HepG2 (cell line): ENCODE data around the gene CATSPER2. TPM values are rescaled to one million over a fixed set of nuclear protein-coding genes. Genes with fewer than 3 reads are reported as not detected.
A peak's percentile ranks its signal among the peaks of the same experiment; 100 is the strongest.
"Not testable (repeated sequence)": the region's sequence is repeated elsewhere in the genome, so short reads cannot be mapped to it uniquely, and the experiment has no call there.

Experiments used
- ATAC-seq: fragments of 200-7000 bp; cut with Tn5 transposase; 3 replicates; pipeline ENCODE4 v1.9.1; 2020; ENCODE audit warnings: mild to moderate bottlenecking, moderate library complexity
- BruUV-seq: library from RNA; stranded (reverse); fragments of 400-500 nt; replicated peaks from 2 replicates; lab custom pipeline; 2021; lab: Mats Ljungman, UMichigan
- CTCF ChIA-PET: fragments of 300-600 bp; formaldehyde crosslinking; extraction: SDS; loops from one replicate; lab custom pipeline; 2021; ENCODE audit warnings: low total read pairs, inconsistent platforms, low intra/inter-chr PET ratio; lab: Yijun Ruan, JAX
- POLR2A ChIA-PET: fragments of 350-600 bp; sonication (Branson Sonifier 250); formaldehyde crosslinking; loops from one replicate; lab custom pipeline; 2020; ENCODE audit warnings: antibody characterized with exemption, inconsistent platforms; lab: Yijun Ruan, JAX
- DNase-seq: peaks from one replicate; pipeline ENCODE4 v3.0.0-alpha.2; 2015; ENCODE audit warnings: low spot score
- FAIRE-seq: peaks from 3 replicates; lab custom pipeline; 2011; peaks lifted over from hg19 to GRCh38; lab: Jason Lieb, UNC
- H2AFZ ChIP-seq: one replicate; pipeline ENCODE4 v1.6.1; 2011; ENCODE audit warnings: low read length, inconsistent platforms
- H3K27ac ChIP-seq: fragments of 300-600 bp; 3 replicates; pipeline ENCODE4 v1.8.0; 2011; ENCODE audit warnings: mixed run types, mild to moderate bottlenecking, mixed read lengths, low read length, inconsistent platforms; ENCODE audit not compliant: insufficient read depth; ENCODE audit errors: extremely low read length
- H3K27me3 ChIP-seq, 2 experiments: fragments of 200-600 bp in 1 of 2; 2 replicates in 1 of 2; 3 replicates in 1 of 2; pipeline versions ENCODE4 v1.6.0 to v1.8.0; 2011; ENCODE audit warnings: low read length in 2 of 2, mild to moderate bottlenecking in 2 of 2, moderate library complexity in 2 of 2, inconsistent platforms in 1 of 2; ENCODE audit not compliant: insufficient read depth in 2 of 2, control insufficient read depth in 1 of 2
- H3K36me3 ChIP-seq, 2 experiments: fragments of 200-600 bp in 1 of 2; replicated peaks in 1 of 2; 2 replicates in 1 of 2; 3 replicates in 1 of 2; pipeline versions ENCODE4 v1.5.1 to v1.8.0; 2011; ENCODE audit warnings: low read length in 2 of 2, inconsistent platforms in 1 of 2; ENCODE audit not compliant: insufficient read depth in 2 of 2, control insufficient read depth in 1 of 2
- H3K4me1 ChIP-seq: 2 replicates; pipeline ENCODE4 v1.5.1; 2012; ENCODE audit warnings: low read length, inconsistent platforms; ENCODE audit not compliant: insufficient read depth
- H3K4me2 ChIP-seq: 2 replicates; pipeline ENCODE4 v1.6.0; 2011; ENCODE audit warnings: low read depth, low read length, inconsistent platforms
- H3K4me3 ChIP-seq, 3 experiments: fragments of 200-600 bp in 1 of 3; sonication (generic), shearing (Covaris generic) in 1 of 3; replicated peaks in 1 of 3; 2 replicates each; pipeline ENCODE4 v1.5.1; 2011 to 2016; ENCODE audit warnings: low read length in 3 of 3, inconsistent platforms in 2 of 3, low read depth in 2 of 3, mild to moderate bottlenecking in 2 of 3, control low read depth in 1 of 3, mixed read lengths in 1 of 3; ENCODE audit not compliant: insufficient read depth in 1 of 3
- H3K79me2 ChIP-seq: one replicate; pipeline ENCODE4 v1.6.1; 2011; ENCODE audit warnings: low read length, inconsistent platforms; ENCODE audit not compliant: insufficient read depth
- H3K9ac ChIP-seq: 2 replicates; pipeline ENCODE4 v1.6.0; 2011; ENCODE audit warnings: mild to moderate bottlenecking, low read depth, low read length, inconsistent platforms; ENCODE audit not compliant: insufficient read depth
- H3K9me3 ChIP-seq: 2 replicates; pipeline ENCODE4 v1.5.1; 2012; ENCODE audit warnings: mild to moderate bottlenecking, low read length
- H4K20me1 ChIP-seq: 2 replicates; pipeline ENCODE4 v1.6.0; 2011; ENCODE audit warnings: inconsistent platforms, mild to moderate bottlenecking, low read length, moderate library complexity; ENCODE audit not compliant: insufficient read depth
- WGBS: methylation state at CpG from one replicate; pipeline ENCODE4 v1.1.6; 2017; ENCODE audit warnings: low lambda C conversion rate; 5-methylcytosine and 5-hydroxymethylcytosine counted together
- in situ Hi-C: cut with HindIII; loops from 2 replicates; pipeline ENCODE4 v1.10.0; 2017; ENCODE audit warnings: low pct_unique_long_range_greater_than_20kb; ENCODE audit not compliant: extremely low pct_ligation_motif_present
- intact Hi-C: fragments of 100-400 bp; cut with micrococcal nuclease; formaldehyde crosslinking; loops from one replicate; pipeline ENCODE4 v1.10.0; 2022; ENCODE audit not compliant: unreplicated experiment
- polyA plus RNA-seq, 8 experiments: library from polyadenylated mRNA; depleted of rRNA in 3 of 8; stranded (reverse) in 7 of 8; unstranded in 1 of 8; fragments of >200 nt; fragmentation: Illumina TruSeq in 4 of 8; extraction: Trizol in 4 of 8; gene quantifications; 2 replicates each; pipeline versions ENCODE4 v1.2.1 to v1.2.3, GENCODE V29; 2011 to 2016; ENCODE audit warnings: low read depth in 4 of 8, missing spikeins in 1 of 8, mixed read lengths in 1 of 8; ENCODE audit not compliant: insufficient read depth in 1 of 8
- total RNA-seq, 5 experiments: library from RNA; depleted of rRNA; stranded (reverse); fragments of >200 nt; fragmentation: Illumina TruSeq; extraction: Trizol; gene quantifications; 2 replicates each; pipeline ENCODE4 v1.2.3, GENCODE V29; 2016; ENCODE audit warnings: low read depth in 1 of 5

The CATSPER2 gene
- total and polyA plus RNA-seq, 2 of the 13 experiments (the other 11 are each of a cell fraction or from before 2014, with no cell fraction given), result 0.28 to 0.66 TPM

GRCh38 chr15:43662293-43662692 is 13.6 kb upstream of the CATSPER2 start:
- H3K4me2 ChIP-seq, H4K20me1 ChIP-seq, intact Hi-C loops, H2AFZ ChIP-seq, H3K79me2 ChIP-seq, CTCF ChIA-PET, in situ Hi-C loops, DNase-seq, POLR2A ChIA-PET, H3K27me3 ChIP-seq, H3K9ac ChIP-seq, BruUV-seq, H3K36me3 ChIP-seq, H3K9me3 ChIP-seq, H3K4me1 ChIP-seq, ATAC-seq, FAIRE-seq, H3K4me3 ChIP-seq, H3K27ac ChIP-seq: not testable (repeated sequence)
- WGBS, result no CpG with 5 or more reads among the region's 2 CpGs

DNA sequence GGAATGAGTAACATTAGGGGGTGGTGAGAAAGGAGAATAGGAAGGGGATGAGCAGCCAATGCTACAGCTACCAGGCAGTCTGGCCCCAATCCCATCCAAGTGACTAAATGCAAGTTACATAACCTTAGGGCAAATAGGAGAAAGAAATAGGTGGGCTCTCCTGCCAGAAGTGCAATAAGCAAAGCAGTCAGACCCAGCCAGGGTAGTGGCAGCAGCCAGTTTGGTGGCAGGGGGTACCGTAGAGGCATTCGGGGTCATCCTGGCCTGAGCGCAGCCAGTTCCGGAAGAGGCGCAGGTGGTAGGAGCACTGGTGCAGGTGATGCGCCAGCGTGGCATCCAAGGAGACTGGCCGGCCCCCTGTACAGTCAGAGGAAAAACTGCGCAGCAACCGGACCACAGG is 11.1 kb upstream of the CATSPER2 start:
- no CpG with 5 or more reads among the region's 10 CpGs for WGBS
- H3K27ac ChIP-seq, H3K36me3 ChIP-seq, CTCF ChIA-PET, H2AFZ ChIP-seq, H3K4me3 ChIP-seq, BruUV-seq, H4K20me1 ChIP-seq, ATAC-seq, H3K79me2 ChIP-seq, in situ Hi-C loops, H3K27me3 ChIP-seq, POLR2A ChIA-PET, H3K4me2 ChIP-seq, intact Hi-C loops, DNase-seq, FAIRE-seq, H3K9ac ChIP-seq, H3K4me1 ChIP-seq, H3K9me3 ChIP-seq: not testable (repeated sequence)

DNA sequence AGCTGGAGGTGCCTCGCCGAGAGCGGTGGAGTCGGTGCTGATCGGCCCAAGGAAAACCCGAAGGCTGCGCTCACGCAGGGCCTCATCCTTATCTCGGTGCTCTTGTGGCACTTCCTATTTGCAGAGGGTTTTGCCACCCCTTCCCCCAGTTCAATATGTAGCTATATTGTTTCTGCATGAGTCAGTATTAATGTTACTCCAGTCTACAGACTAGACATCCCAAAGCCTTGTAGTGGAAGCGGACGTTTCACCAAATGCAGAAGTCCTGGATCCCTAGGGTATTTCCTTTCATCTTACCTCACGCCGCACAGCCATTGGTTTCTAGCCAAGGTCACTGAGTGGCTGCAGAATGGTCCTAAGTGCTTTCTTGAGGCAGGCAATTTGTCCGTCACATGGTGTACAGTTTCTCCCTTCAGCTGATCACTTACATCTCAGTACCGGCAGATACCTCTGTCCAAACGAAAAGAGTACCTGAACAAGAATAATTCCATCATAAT is 834 bp upstream of the CATSPER2 start:
- DNase-seq, H3K36me3 ChIP-seq, H3K4me2 ChIP-seq, H3K9me3 ChIP-seq, H3K79me2 ChIP-seq, H3K4me3 ChIP-seq, H3K4me1 ChIP-seq, H3K27me3 ChIP-seq, BruUV-seq, in situ Hi-C loops, H3K27ac ChIP-seq, H4K20me1 ChIP-seq, ATAC-seq, H3K9ac ChIP-seq, intact Hi-C loops, H2AFZ ChIP-seq, CTCF ChIA-PET, POLR2A ChIA-PET: not testable (repeated sequence)
- WGBS, result 97% methylated on average over 8 of the region's 16 CpGs
- FAIRE-seq, result peak; percentile 82

DNA sequence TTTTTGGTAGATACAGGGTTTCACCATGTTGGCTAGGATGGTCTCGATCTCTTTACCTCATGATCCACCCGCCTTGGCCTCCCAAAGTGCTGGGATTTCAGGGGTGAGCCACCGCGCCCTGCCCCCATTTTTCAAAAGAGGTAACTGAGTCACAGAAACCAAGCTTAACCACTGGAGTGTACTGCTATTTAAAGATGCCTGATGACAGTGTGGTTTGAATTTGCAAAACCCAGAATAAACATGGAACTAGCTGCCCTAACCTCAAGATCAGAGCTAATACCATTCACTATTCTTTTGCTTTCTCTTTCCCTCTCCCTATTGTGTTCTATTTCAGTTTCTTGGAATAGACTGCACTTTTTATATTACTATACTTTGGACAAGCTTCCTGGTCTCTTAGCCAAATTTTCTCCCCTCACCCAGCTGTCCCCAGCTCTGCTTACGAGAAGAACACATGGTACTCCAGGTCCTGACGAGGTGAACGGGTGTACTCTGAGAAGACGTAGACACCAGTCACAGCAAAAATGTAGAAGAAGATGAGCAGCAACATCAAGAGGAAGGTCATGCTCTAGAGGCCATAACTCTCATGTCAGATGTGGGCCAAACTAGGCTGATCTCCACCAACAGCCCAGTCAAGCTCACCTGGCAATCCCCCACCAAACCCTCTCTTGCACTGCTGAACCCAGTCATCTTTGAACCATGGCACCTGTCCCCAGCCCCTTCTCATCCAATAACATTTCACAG is 10.0 kb downstream of the CATSPER2 start:
- H3K27ac ChIP-seq, in situ Hi-C loops, ATAC-seq, intact Hi-C loops, H3K27me3 ChIP-seq, H3K4me2 ChIP-seq, H2AFZ ChIP-seq, H3K4me3 ChIP-seq, FAIRE-seq, CTCF ChIA-PET, H4K20me1 ChIP-seq, H3K9ac ChIP-seq, H3K36me3 ChIP-seq, H3K9me3 ChIP-seq, DNase-seq, H3K4me1 ChIP-seq, BruUV-seq, H3K79me2 ChIP-seq: not testable (repeated sequence)
- WGBS, result 80% methylated on average over 8 of the region's 8 CpGs
- POLR2A ChIA-PET, result interaction anchor here (0.7 kb wide), 1 partner anchor 1535 kb away, joined by 3 read pairs; no protein-coding TSS in a partner anchor
